ENCODE data around the gene TFRC.
"Not testable (repeated sequence)": the region's sequence is repeated elsewhere in the genome, so short reads cannot be mapped to it uniquely, and the experiment has no call there.

TFRC gene

GRCh38 chr3:196047391-196048030 is 34.4 kb downstream of the TFRC start:
- DNase-seq, result no peak

GRCh38 chr3:196044513-196044912 is 37.4 kb downstream of the TFRC start:
- no peak for DNase-seq

- DNase-seq, result no peak
These were observed 39.2 kb downstream of the TFRC start for GRCh38 chr3:196042673-196043072.

- no peak for DNase-seq
These were observed 42.5 kb downstream of the TFRC start for GRCh38 chr3:196039359-196039758.

- DNase-seq, result not testable (repeated sequence)
These were observed 55.8 kb downstream of the TFRC start for GRCh38 chr3:196026059-196026458.

GRCh38 chr3:196024968-196025367 is 56.9 kb downstream of the TFRC start:
- no peak for DNase-seq

GRCh38 chr3:196023947-196024346 is 57.9 kb downstream of the TFRC start:
- DNase-seq, result no peak

- DNase-seq, result not testable (repeated sequence)
These were observed 59.4 kb downstream of the TFRC start for GRCh38 chr3:196022499-196022878.

GRCh38 chr3:196020373-196020772 is 61.5 kb downstream of the TFRC start:
- DNase-seq, result no peak

GRCh38 chr3:196019576-196019975 is 62.3 kb downstream of the TFRC start:
- not testable (repeated sequence) for DNase-seq

GRCh38 chr3:196018159-196018558 is 63.7 kb downstream of the TFRC start:
- DNase-seq, result not testable (repeated sequence)

- no peak for DNase-seq
These were observed 65.4 kb downstream of the TFRC start for GRCh38 chr3:196016485-196016884.

- no peak for DNase-seq
These were observed 65.8 kb downstream of the TFRC start for GRCh38 chr3:196016059-196016458.

GRCh38 chr3:196013587-196014487 is 68.1 kb downstream of the TFRC start:
- no peak for DNase-seq

GRCh38 chr3:196012941-196013476 is 68.9 kb downstream of the TFRC start:
- no peak for DNase-seq

GRCh38 chr3:196012481-196012880 is 69.4 kb downstream of the TFRC start:
- no peak for DNase-seq

- DNase-seq, result no peak
These were observed 72.4 kb downstream of the TFRC start for GRCh38 chr3:196009456-196009855.

- DNase-seq, result no peak
These were observed 73.0 kb downstream of the TFRC start for GRCh38 chr3:196008929-196009328.

GRCh38 chr3:196008387-196008786 is 73.5 kb downstream of the TFRC start:
- DNase-seq, result no peak

GRCh38 chr3:196007744-196008335 is 74.0 kb downstream of the TFRC start:
- DNase-seq, result no peak

GRCh38 chr3:196005338-196005737 is 76.6 kb downstream of the TFRC start:
- DNase-seq, result not testable (repeated sequence)

GRCh38 chr3:196004359-196005052 is 77.4 kb downstream of the TFRC start:
- not testable (repeated sequence) for DNase-seq

GRCh38 chr3:196003611-196004010 is 78.3 kb downstream of the TFRC start:
- no peak for DNase-seq

Data from activated T-cell treated with anti-CD3 and anti-CD28 coated beads, Interleukin-2, amount 50 U/mL, for 1 hour (primary cell).